DOHH2 (cell line): ENCODE results near the gene CCDC107.

Experiments
- CTCF ChIP-seq: fragments of 200-600 bp; sonication (generic); IDR thresholded peaks from one replicate; pipeline ENCODE4 v1.5.1; 2014; ENCODE audit warnings: antibody characterized with exemption, mild to moderate bottlenecking, low read depth, low read length; ENCODE audit not compliant: poor library complexity, severe bottlenecking
- EZH2phosphoT487 ChIP-seq: fragments of 200-600 bp; sonication (generic); IDR thresholded peaks from 2 replicates; pipeline ENCODE4 v1.6.1; 2017; ENCODE audit warnings: borderline replicate concordance, mild to moderate bottlenecking, antibody characterized with exemption, low read length, moderate library complexity, mixed read lengths

- TF ChIP-seq EZH2phosphoT487 (no peak), CTCF (no peak)
Observed at GRCh38 chr9:35697486-35697885, 39.4 kb downstream of the CCDC107 start.
